ENCODE data around the gene HTR4.

DNA sequence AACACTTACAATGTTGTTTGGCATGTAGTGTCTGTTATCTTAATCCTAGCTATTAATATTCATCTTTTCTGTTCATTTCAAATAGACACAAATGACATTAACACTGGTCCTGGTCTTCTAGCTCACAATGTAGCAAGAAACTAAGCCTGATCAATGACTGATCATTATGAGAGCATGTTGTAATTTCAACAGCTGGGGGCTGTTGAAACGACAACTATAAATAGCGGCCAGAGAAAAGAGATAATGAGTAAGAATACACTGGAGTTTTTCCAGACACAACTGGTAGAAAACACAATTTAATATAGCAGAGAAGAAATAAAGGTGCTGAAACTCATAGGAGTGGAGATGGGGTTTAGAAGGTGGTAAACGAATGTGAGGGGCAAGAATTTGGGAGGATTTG lies 89.2 kb downstream of the HTR4 start:
- TF ChIP-seq EZH2 (IDR thresholded peaks at IDR 0.05; ENCODE audit: borderline replicate concordance, insufficient read depth, low read length, poor library complexity, severe bottlenecking) (no peak), EP300 (conservative IDR thresholded peaks at IDR 0.05; ENCODE audit: poor library complexity, severe bottlenecking) (no peak), POLR2AphosphoS5 (IDR thresholded peaks at IDR 0.05) (no peak), SMC3 (conservative IDR thresholded peaks at IDR 0.05; ENCODE audit: poor library complexity) (no peak), TAF1 (IDR thresholded peaks at IDR 0.05; ENCODE audit: low read depth) (no peak), RAD21 (conservative IDR thresholded peaks at IDR 0.05) (no peak)
- TF ChIP-seq, protein P1, sequence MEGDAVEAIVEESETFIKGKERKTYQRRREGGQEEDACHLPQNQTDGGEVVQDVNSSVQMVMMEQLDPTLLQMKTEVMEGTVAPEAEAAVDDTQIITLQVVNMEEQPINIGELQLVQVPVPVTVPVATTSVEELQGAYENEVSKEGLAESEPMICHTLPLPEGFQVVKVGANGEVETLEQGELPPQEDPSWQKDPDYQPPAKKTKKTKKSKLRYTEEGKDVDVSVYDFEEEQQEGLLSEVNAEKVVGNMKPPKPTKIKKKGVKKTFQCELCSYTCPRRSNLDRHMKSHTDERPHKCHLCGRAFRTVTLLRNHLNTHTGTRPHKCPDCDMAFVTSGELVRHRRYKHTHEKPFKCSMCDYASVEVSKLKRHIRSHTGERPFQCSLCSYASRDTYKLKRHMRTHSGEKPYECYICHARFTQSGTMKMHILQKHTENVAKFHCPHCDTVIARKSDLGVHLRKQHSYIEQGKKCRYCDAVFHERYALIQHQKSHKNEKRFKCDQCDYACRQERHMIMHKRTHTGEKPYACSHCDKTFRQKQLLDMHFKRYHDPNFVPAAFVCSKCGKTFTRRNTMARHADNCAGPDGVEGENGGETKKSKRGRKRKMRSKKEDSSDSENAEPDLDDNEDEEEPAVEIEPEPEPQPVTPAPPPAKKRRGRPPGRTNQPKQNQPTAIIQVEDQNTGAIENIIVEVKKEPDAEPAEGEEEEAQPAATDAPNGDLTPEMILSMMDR (IDR thresholded peaks at IDR 0.05; ENCODE audit: poor library complexity, severe bottlenecking) = no peak
- TF ChIP-seq, protein P2, sequence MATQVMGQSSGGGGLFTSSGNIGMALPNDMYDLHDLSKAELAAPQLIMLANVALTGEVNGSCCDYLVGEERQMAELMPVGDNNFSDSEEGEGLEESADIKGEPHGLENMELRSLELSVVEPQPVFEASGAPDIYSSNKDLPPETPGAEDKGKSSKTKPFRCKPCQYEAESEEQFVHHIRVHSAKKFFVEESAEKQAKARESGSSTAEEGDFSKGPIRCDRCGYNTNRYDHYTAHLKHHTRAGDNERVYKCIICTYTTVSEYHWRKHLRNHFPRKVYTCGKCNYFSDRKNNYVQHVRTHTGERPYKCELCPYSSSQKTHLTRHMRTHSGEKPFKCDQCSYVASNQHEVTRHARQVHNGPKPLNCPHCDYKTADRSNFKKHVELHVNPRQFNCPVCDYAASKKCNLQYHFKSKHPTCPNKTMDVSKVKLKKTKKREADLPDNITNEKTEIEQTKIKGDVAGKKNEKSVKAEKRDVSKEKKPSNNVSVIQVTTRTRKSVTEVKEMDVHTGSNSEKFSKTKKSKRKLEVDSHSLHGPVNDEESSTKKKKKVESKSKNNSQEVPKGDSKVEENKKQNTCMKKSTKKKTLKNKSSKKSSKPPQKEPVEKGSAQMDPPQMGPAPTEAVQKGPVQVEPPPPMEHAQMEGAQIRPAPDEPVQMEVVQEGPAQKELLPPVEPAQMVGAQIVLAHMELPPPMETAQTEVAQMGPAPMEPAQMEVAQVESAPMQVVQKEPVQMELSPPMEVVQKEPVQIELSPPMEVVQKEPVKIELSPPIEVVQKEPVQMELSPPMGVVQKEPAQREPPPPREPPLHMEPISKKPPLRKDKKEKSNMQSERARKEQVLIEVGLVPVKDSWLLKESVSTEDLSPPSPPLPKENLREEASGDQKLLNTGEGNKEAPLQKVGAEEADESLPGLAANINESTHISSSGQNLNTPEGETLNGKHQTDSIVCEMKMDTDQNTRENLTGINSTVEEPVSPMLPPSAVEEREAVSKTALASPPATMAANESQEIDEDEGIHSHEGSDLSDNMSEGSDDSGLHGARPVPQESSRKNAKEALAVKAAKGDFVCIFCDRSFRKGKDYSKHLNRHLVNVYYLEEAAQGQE (IDR thresholded peaks at IDR 0.05; ENCODE audit: borderline replicate concordance) = no peak

Data from neural cell (in vitro differentiated cells).